ENCODE data around the gene SLN. TPM values are rescaled to one million over a fixed set of nuclear protein-coding genes. Genes with fewer than 3 reads are reported as not detected.

Gene SLN
- total RNA-seq, 1 experiment from 2014 or later = not detected

GRCh38 chr11:107677924-107678631 lies 33.8 kb downstream of the SLN start:
- no TSS peak for BruUV-seq (replicated peaks)
- intact Hi-C loops (cut with micrococcal nuclease) = no loop called here
- H2AFZ ChIP-seq (ENCODE audit: low read depth, low read length, poor library complexity, severe bottlenecking) = no peak overlapping the region
- no peak for ATAC-seq
- DNase-seq (ENCODE audit: low read depth, low spot score) = no peak
- CTCF ChIA-PET = no interaction called here
- no peaks in the 10 kb centered on the region for H3K9me3 ChIP-seq (ENCODE audit: control insufficient read depth in 1 of 2, insufficient read depth in 1 of 2, low read depth in 1 of 2, low read length in 2 of 2)
- TF ChIP-seq ZFX (IDR thresholded peaks at IDR 0.05) = no peak
- TF ChIP-seq, protein P1, sequence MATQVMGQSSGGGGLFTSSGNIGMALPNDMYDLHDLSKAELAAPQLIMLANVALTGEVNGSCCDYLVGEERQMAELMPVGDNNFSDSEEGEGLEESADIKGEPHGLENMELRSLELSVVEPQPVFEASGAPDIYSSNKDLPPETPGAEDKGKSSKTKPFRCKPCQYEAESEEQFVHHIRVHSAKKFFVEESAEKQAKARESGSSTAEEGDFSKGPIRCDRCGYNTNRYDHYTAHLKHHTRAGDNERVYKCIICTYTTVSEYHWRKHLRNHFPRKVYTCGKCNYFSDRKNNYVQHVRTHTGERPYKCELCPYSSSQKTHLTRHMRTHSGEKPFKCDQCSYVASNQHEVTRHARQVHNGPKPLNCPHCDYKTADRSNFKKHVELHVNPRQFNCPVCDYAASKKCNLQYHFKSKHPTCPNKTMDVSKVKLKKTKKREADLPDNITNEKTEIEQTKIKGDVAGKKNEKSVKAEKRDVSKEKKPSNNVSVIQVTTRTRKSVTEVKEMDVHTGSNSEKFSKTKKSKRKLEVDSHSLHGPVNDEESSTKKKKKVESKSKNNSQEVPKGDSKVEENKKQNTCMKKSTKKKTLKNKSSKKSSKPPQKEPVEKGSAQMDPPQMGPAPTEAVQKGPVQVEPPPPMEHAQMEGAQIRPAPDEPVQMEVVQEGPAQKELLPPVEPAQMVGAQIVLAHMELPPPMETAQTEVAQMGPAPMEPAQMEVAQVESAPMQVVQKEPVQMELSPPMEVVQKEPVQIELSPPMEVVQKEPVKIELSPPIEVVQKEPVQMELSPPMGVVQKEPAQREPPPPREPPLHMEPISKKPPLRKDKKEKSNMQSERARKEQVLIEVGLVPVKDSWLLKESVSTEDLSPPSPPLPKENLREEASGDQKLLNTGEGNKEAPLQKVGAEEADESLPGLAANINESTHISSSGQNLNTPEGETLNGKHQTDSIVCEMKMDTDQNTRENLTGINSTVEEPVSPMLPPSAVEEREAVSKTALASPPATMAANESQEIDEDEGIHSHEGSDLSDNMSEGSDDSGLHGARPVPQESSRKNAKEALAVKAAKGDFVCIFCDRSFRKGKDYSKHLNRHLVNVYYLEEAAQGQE (IDR thresholded peaks at IDR 0.05; ENCODE audit: low read depth) = no peak
- TF ChIP-seq POLR2A (IDR thresholded peaks at IDR 0.05; ENCODE audit: borderline replicate concordance, extremely low read depth, insufficient read depth, insufficient read length) = no peak
- TF ChIP-seq RAD21 (IDR thresholded peaks at IDR 0.05; ENCODE audit: low read depth) = no peak
- TF ChIP-seq SIN3A (IDR thresholded peaks at IDR 0.05; ENCODE audit: low read depth) = no peak
- TF ChIP-seq CEBPB (IDR thresholded peaks at IDR 0.05; ENCODE audit: low read depth) = no peak
- no peak for TF ChIP-seq ELF1 (IDR thresholded peaks at IDR 0.05; ENCODE audit: borderline replicate concordance, low read depth)
- no peak for TF ChIP-seq EZH2phosphoT487 (IDR thresholded peaks at IDR 0.05; ENCODE audit: borderline replicate concordance)
- no peak for TF ChIP-seq SP1 (IDR thresholded peaks at IDR 0.05; ENCODE audit: low read depth)
- no peak for TF ChIP-seq EGR1 (IDR thresholded peaks at IDR 0.05; ENCODE audit: low read depth)
- TF ChIP-seq, protein P2, sequence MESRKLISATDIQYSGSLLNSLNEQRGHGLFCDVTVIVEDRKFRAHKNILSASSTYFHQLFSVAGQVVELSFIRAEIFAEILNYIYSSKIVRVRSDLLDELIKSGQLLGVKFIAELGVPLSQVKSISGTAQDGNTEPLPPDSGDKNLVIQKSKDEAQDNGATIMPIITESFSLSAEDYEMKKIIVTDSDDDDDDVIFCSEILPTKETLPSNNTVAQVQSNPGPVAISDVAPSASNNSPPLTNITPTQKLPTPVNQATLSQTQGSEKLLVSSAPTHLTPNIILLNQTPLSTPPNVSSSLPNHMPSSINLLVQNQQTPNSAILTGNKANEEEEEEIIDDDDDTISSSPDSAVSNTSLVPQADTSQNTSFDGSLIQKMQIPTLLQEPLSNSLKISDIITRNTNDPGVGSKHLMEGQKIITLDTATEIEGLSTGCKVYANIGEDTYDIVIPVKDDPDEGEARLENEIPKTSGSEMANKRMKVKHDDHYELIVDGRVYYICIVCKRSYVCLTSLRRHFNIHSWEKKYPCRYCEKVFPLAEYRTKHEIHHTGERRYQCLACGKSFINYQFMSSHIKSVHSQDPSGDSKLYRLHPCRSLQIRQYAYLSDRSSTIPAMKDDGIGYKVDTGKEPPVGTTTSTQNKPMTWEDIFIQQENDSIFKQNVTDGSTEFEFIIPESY (IDR thresholded peaks at IDR 0.05; ENCODE audit: extremely low read depth, insufficient replicate concordance, low read length) = no peak
- no peak for TF ChIP-seq EZH2 (IDR thresholded peaks at IDR 0.05)
- H3K79me2 ChIP-seq (ENCODE audit: insufficient read depth, low read length) = no peaks in the 10 kb centered on the region
- H3K27me3 ChIP-seq (ENCODE audit: insufficient read depth, low read length) = no peaks in the 10 kb centered on the region
- H3K4me3 ChIP-seq (replicated peaks in 1 of 2; ENCODE audit: low read depth in 1 of 2, low read length in 2 of 2) = no peak overlapping the region
- no peak overlapping the region for H3K27ac ChIP-seq (ENCODE audit: low read depth, low read length)
- H3K9ac ChIP-seq (ENCODE audit: low read length) = no peak overlapping the region
- H3K36me3 ChIP-seq (ENCODE audit: control insufficient read depth in 1 of 2, insufficient read depth in 2 of 2, low read length in 2 of 2) = no peaks in the 10 kb centered on the region
- no peaks in the 10 kb centered on the region for H3K9me2 ChIP-seq (ENCODE audit: insufficient read depth)
- H4K20me1 ChIP-seq (ENCODE audit: insufficient read depth) = no peaks in the 10 kb centered on the region
- RAD21 ChIA-PET (ENCODE audit: low non-redundant PET in 1 of 2, low total read pairs in 2 of 2, uncharacterized antibody in 2 of 2, unreplicated experiment in 2 of 2) = no interaction called here
- H3K4me2 ChIP-seq (ENCODE audit: low read length) = no peak overlapping the region
- H3K4me1 ChIP-seq (ENCODE audit: control insufficient read depth in 1 of 2, insufficient read depth in 2 of 2, low read length in 2 of 2) = no peaks in the 10 kb centered on the region
- POLR2A ChIA-PET = no interaction called here

Data from HCT116 (cell line).